T-cell (primary cell): ENCODE results near the gene UBE2E2. TPM values are rescaled to one million over a fixed set of nuclear protein-coding genes. Genes with fewer than 3 reads are reported as not detected.

Experiments used
- ATAC-seq, 4 experiments: fragments of 200-7000 bp in 3 of 4; fragments of 150-1000 bp in 1 of 4; cut with Tn5 transposase; replicated peaks in 1 of 4; 1 replicate in 3 of 4; 2 replicates in 1 of 4; pipeline ENCODE4 v1.10.0; 2021; ENCODE audit warnings: moderate library complexity in 3 of 4, mild to moderate bottlenecking in 2 of 4, moderate number of reproducible peaks in 1 of 4
- CTCF ChIA-PET, 2 donors: fragments of 300-600 bp; sonication (Branson Sonifier 250); formaldehyde crosslinking; loops; one replicate each; lab custom pipeline; 2022; ENCODE audit warnings: antibody characterized with exemption in 2 of 2; lab: Charles Lee
- POLR2A ChIA-PET, 2 donors: fragments of 300-600 bp; sonication (Branson Sonifier 250); formaldehyde crosslinking; loops; one replicate each; lab custom pipeline; 2022; ENCODE audit warnings: antibody characterized with exemption in 2 of 2; lab: Charles Lee
- DNase-seq, 35 experiments: peaks; one replicate each; pipeline versions ENCODE4 v3.0.0 to v3.0.0-alpha.2; 2013 to 2023
- H3K27ac ChIP-seq: one replicate; pipeline ENCODE4 v1.5.1; 2013; ENCODE audit warnings: low read length
- H3K27me3 ChIP-seq, 2 experiments: replicated peaks in 1 of 2; 1 replicate in 1 of 2; 2 replicates in 1 of 2; pipeline versions ENCODE4 v1.6.1 to v1.7.0; 2013; ENCODE audit warnings: low read length in 1 of 2, mixed read lengths in 1 of 2; ENCODE audit not compliant: control insufficient read depth in 2 of 2, insufficient read depth in 2 of 2; ENCODE audit errors: extremely low read depth in 1 of 2
- H3K36me3 ChIP-seq, 2 donors: 1 replicate in 1 of 2; 2 replicates in 1 of 2; pipeline versions ENCODE4 v1.6.1 to v1.7.0; 2013; ENCODE audit warnings: low read length in 1 of 2; ENCODE audit not compliant: control insufficient read depth in 2 of 2, insufficient read depth in 1 of 2; ENCODE audit errors: extremely low read depth in 1 of 2
- H3K4me1 ChIP-seq, 2 experiments: 1 replicate in 1 of 2; 2 replicates in 1 of 2; pipeline versions ENCODE4 v1.6.1 to v1.7.0; 2013; ENCODE audit warnings: low read length in 2 of 2, mixed read lengths in 1 of 2; ENCODE audit not compliant: insufficient read depth in 2 of 2, control insufficient read depth in 1 of 2; ENCODE audit errors: extremely low read depth in 1 of 2
- H3K4me3 ChIP-seq, 2 donors: 1 replicate in 1 of 2; 2 replicates in 1 of 2; pipeline versions ENCODE4 v1.5.1 to v1.7.0; 2013; ENCODE audit warnings: mild to moderate bottlenecking in 2 of 2, low read length in 1 of 2, moderate library complexity in 1 of 2; ENCODE audit not compliant: control insufficient read depth in 1 of 2; ENCODE audit errors: extremely low read depth in 1 of 2
- H3K9me3 ChIP-seq: 2 replicates; pipeline ENCODE4 v1.7.0; 2013
- H3K27ac Mint-ChIP-seq, 2 donors: one replicate each; pipeline ENCODE4 v1.8.0; 2020 to 2021; ENCODE audit warnings: mild to moderate bottlenecking in 2 of 2, mixed read lengths in 2 of 2
- H3K27me3 Mint-ChIP-seq, 2 donors: one replicate each; pipeline ENCODE4 v1.8.0; 2021 to 2022; ENCODE audit warnings: mixed read lengths in 2 of 2
- H3K36me3 Mint-ChIP-seq: one replicate; pipeline ENCODE4 v1.8.0; 2021; ENCODE audit warnings: mixed read lengths
- H3K4me1 Mint-ChIP-seq, 3 donors: one replicate each; pipeline ENCODE4 v1.8.0; 2020 to 2022; ENCODE audit warnings: mixed read lengths in 3 of 3, mild to moderate bottlenecking in 1 of 3
- H3K4me3 Mint-ChIP-seq, 3 donors: one replicate each; pipeline ENCODE4 v1.8.0; 2020 to 2022; ENCODE audit warnings: mild to moderate bottlenecking in 3 of 3, mixed read lengths in 3 of 3, moderate library complexity in 3 of 3
- H3K9me3 Mint-ChIP-seq, 3 donors: one replicate each; pipeline ENCODE4 v1.8.0; 2020 to 2022; ENCODE audit warnings: mixed read lengths in 3 of 3
- WGBS: methylation state at CpG from one replicate; pipeline ENCODE4 v1.1.5; 2013; ENCODE audit warnings: missing lambda C conversion rate; ENCODE audit not compliant: insufficient coverage; 5-methylcytosine and 5-hydroxymethylcytosine counted together
- total RNA-seq, 35 experiments: library from RNA in 6 of 35; stranded (reverse) in 6 of 35; fragments of 120-200 nt in 1 of 35; gene quantifications; one replicate each; pipeline versions ENCODE4 v1.2.1 to v1.2.4 and lab custom pipeline; 2013 to 2026

UBE2E2 gene
- total RNA-seq, 5 donors from 2014 or later (not counting 1 experiment from before 2014, with no cell fraction given), result 7.2 to 17.6 (median 7.5) TPM

GRCh38 chr3:23546181-23546580 is 343.1 kb downstream of the UBE2E2 start:
- no peak overlapping the region for H3K27ac ChIP-seq
- DNase-seq (no peak), ATAC-seq (no peak)
- no peak overlapping the region for H3K27ac Mint-ChIP-seq
- H3K27me3 Mint-ChIP-seq, result no peaks in the 10 kb centered on the region
- no peaks in the 10 kb centered on the region for H3K9me3 ChIP-seq
- CTCF ChIA-PET, result no interaction called here
- POLR2A ChIA-PET, result no interaction called here
- no CpG with 5 or more reads among the region's 2 CpGs for WGBS
- H3K4me3 ChIP-seq, result no peak overlapping the region
- H3K4me1 ChIP-seq, result no peaks in the 10 kb centered on the region
- no peaks in the 10 kb centered on the region for H3K36me3 ChIP-seq
- peaks cover 3% of the 10 kb centered on the region for H3K36me3 Mint-ChIP-seq
- no peak overlapping the region for H3K4me3 Mint-ChIP-seq
- no peaks in the 10 kb centered on the region for H3K4me1 Mint-ChIP-seq
- H3K27me3 ChIP-seq, result no peaks in the 10 kb centered on the region
- no peaks in the 10 kb centered on the region for H3K9me3 Mint-ChIP-seq

GRCh38 chr3:23547905-23548650 is 345.0 kb downstream of the UBE2E2 start:
- no peak for DNase-seq

GRCh38 chr3:23548706-23549105 is 345.6 kb downstream of the UBE2E2 start:
- POLR2A ChIA-PET, result interaction anchor here in 1 of 2 donors (0.7 kb wide), 1 partner anchor 64 kb away, joined by 3 read pairs; no protein-coding TSS in a partner anchor
- H3K36me3 Mint-ChIP-seq, result peaks cover 3% of the 10 kb centered on the region
- H3K4me3 Mint-ChIP-seq, result no peak overlapping the region
- H3K9me3 Mint-ChIP-seq, result no peaks in the 10 kb centered on the region
- Histone ChIP-seq H3K4me3 (no peak overlapping the region), H3K27ac (no peak overlapping the region), H3K9me3 (no peaks in the 10 kb centered on the region), H3K4me1 (no peaks in the 10 kb centered on the region), H3K36me3 (no peaks in the 10 kb centered on the region), H3K27me3 (no peaks in the 10 kb centered on the region)
- no peak for ATAC-seq
- CTCF ChIA-PET, result no interaction called here
- H3K4me1 Mint-ChIP-seq, result no peaks in the 10 kb centered on the region
- H3K27me3 Mint-ChIP-seq, result no peaks in the 10 kb centered on the region
- H3K27ac Mint-ChIP-seq, result no peak overlapping the region
- DNase-seq, result no peak

More at GRCh38 chr3:23547905-23548650, 345.0 kb downstream of the UBE2E2 start:
- Mint-ChIP-seq H3K27me3 (no peaks in the 10 kb centered on the region), H3K4me3 (no peak overlapping the region), H3K9me3 (no peaks in the 10 kb centered on the region), H3K4me1 (no peaks in the 10 kb centered on the region), H3K36me3 (peaks cover 3% of the 10 kb centered on the region), H3K27ac (no peak overlapping the region)
- H3K27me3 ChIP-seq, result no peaks in the 10 kb centered on the region
- H3K4me3 ChIP-seq, result no peak overlapping the region
- ATAC-seq, result no peak
- no peaks in the 10 kb centered on the region for H3K4me1 ChIP-seq
- H3K36me3 ChIP-seq, result no peaks in the 10 kb centered on the region
- POLR2A ChIA-PET, result interaction anchor here in 1 of 2 donors (0.7 kb wide), 1 partner anchor 64 kb away, joined by 3 read pairs; no protein-coding TSS in a partner anchor
- CTCF ChIA-PET, result no interaction called here
- no peak overlapping the region for H3K27ac ChIP-seq
- H3K9me3 ChIP-seq, result no peaks in the 10 kb centered on the region
- WGBS, result 94% methylated on average over 2 of the region's 4 CpGs

GRCh38 chr3:23549148-23549910 is 346.2 kb downstream of the UBE2E2 start:
- ChIA-PET CTCF (no interaction called here), POLR2A (interaction anchor here in 1 of 2 donors (0.7 kb wide), 1 partner anchor 65 kb away, joined by 3 read pairs; no protein-coding TSS in a partner anchor)
- Histone ChIP-seq H3K4me1 (no peaks in the 10 kb centered on the region), H3K27ac (no peak overlapping the region), H3K36me3 (no peaks in the 10 kb centered on the region), H3K27me3 (no peaks in the 10 kb centered on the region), H3K4me3 (no peak overlapping the region), H3K9me3 (no peaks in the 10 kb centered on the region)
- H3K36me3 Mint-ChIP-seq, result peaks cover 3% of the 10 kb centered on the region
- no peak for ATAC-seq
- 97% methylated on average over 3 of the region's 8 CpGs for WGBS
- no peaks in the 10 kb centered on the region for H3K4me1 Mint-ChIP-seq
- H3K9me3 Mint-ChIP-seq, result no peaks in the 10 kb centered on the region
- no peaks in the 10 kb centered on the region for H3K27me3 Mint-ChIP-seq
- DNase-seq, result no peak
- no peak overlapping the region for H3K27ac Mint-ChIP-seq
- H3K4me3 Mint-ChIP-seq, result no peak overlapping the region

- Mint-ChIP-seq H3K9me3 (no peaks in the 10 kb centered on the region), H3K36me3 (peaks cover 3% of the 10 kb centered on the region), H3K4me3 (no peak overlapping the region), H3K27ac (no peak overlapping the region), H3K4me1 (no peaks in the 10 kb centered on the region), H3K27me3 (no peaks in the 10 kb centered on the region)
- no peaks in the 10 kb centered on the region for H3K36me3 ChIP-seq
- no CpG with 5 or more reads among the region's 1 CpG for WGBS
- H3K9me3 ChIP-seq, result no peaks in the 10 kb centered on the region
- H3K27ac ChIP-seq, result no peak overlapping the region
- no peak for DNase-seq
- ATAC-seq, result no peak
- H3K4me3 ChIP-seq, result no peak overlapping the region
- ChIA-PET POLR2A (no interaction called here), CTCF (interaction anchor here in 1 of 2 donors (0.6 kb wide), 1 partner anchor 642 kb away, joined by 3 read pairs; no protein-coding TSS in a partner anchor)
- no peaks in the 10 kb centered on the region for H3K4me1 ChIP-seq
- H3K27me3 ChIP-seq, result no peaks in the 10 kb centered on the region
Observed at GRCh38 chr3:23550402-23550801, 347.3 kb downstream of the UBE2E2 start.

- Histone ChIP-seq H3K27me3 (no peaks in the 10 kb centered on the region), H3K27ac (no peak overlapping the region), H3K4me1 (no peaks in the 10 kb centered on the region), H3K9me3 (no peaks in the 10 kb centered on the region), H3K36me3 (no peaks in the 10 kb centered on the region), H3K4me3 (no peak overlapping the region)
- Mint-ChIP-seq H3K9me3 (no peaks in the 10 kb centered on the region), H3K27me3 (no peaks in the 10 kb centered on the region), H3K4me3 (no peak overlapping the region), H3K27ac (no peak overlapping the region), H3K36me3 (peaks cover 3% of the 10 kb centered on the region), H3K4me1 (no peaks in the 10 kb centered on the region)
- no peak for DNase-seq
- POLR2A ChIA-PET, result no interaction called here
- CTCF ChIA-PET, result no interaction called here
- no peak for ATAC-seq
- no CpG with 5 or more reads among the region's 1 CpG for WGBS
Observed at GRCh38 chr3:23552506-23552905, 349.4 kb downstream of the UBE2E2 start.
